HL-60 (cell line): ENCODE results near the gene DMAP1.

Experiments used
- CTCF ChIP-seq: IDR thresholded peaks from one replicate; pipeline ENCODE4 v1.5.1; 2011; ENCODE audit warnings: low read length, control low read depth, inconsistent platforms; ENCODE audit not compliant: insufficient read depth
- GABPA ChIP-seq: IDR thresholded peaks from 2 replicates; pipeline ENCODE4 v1.6.1; 2012; ENCODE audit warnings: low read depth
- POLR2AphosphoS5 ChIP-seq: IDR thresholded peaks from 2 replicates; pipeline ENCODE4 v1.6.1; 2012; ENCODE audit warnings: low read depth

- TF ChIP-seq CTCF (no peak), POLR2AphosphoS5 (no peak), GABPA (no peak)
Observed at GRCh38 chr1:44233593-44233992, 20.3 kb downstream of the DMAP1 start.
